RWPE2 (cell line): ENCODE measurements around the gene OR5K2.

Experiments used
- ATAC-seq: fragments of 200-7000 bp; cut with Tn5 transposase; 3 replicates; pipeline ENCODE4 v1.9.1; 2021; ENCODE audit warnings: low read depth
- DNase-seq: peaks from one replicate; pipeline ENCODE4 v3.0.0-alpha.2; 2020; ENCODE audit warnings: low spot score
- H3K27ac ChIP-seq: fragments of 450-650 bp; 2 replicates; pipeline ENCODE4 v1.5.1; 2017; ENCODE audit warnings: mild to moderate bottlenecking; ENCODE audit not compliant: poor library complexity, severe bottlenecking
- H3K27me3 ChIP-seq: fragments of 250-450 bp; sonication (Bioruptor Pico); 2 replicates; pipeline ENCODE4 v1.5.1; 2021; ENCODE audit warnings: mild to moderate bottlenecking, moderate library complexity; ENCODE audit not compliant: insufficient read depth, poor library complexity, severe bottlenecking
- H3K36me3 ChIP-seq: fragments of 250-450 bp; sonication (Bioruptor Pico); 2 replicates; pipeline ENCODE4 v1.5.1; 2020; ENCODE audit warnings: low read depth, mild to moderate bottlenecking, moderate library complexity
- H3K4me1 ChIP-seq: fragments of 250-450 bp; sonication (Bioruptor Pico); 2 replicates; pipeline ENCODE4 v1.5.1; 2021; ENCODE audit warnings: mild to moderate bottlenecking, moderate library complexity; ENCODE audit not compliant: insufficient read depth, poor library complexity, severe bottlenecking
- H3K4me3 ChIP-seq: fragments of 250-450 bp; sonication (Bioruptor Pico); 2 replicates; pipeline ENCODE4 v1.5.1; 2021; ENCODE audit warnings: mild to moderate bottlenecking, moderate library complexity; ENCODE audit not compliant: severe bottlenecking
- H3K9me3 ChIP-seq: fragments of 250-450 bp; sonication (Bioruptor Pico); 2 replicates; pipeline ENCODE4 v1.5.1; 2021; ENCODE audit warnings: mild to moderate bottlenecking, moderate library complexity; ENCODE audit not compliant: severe bottlenecking
- CTCF ChIP-seq: fragments of 450-650 bp; IDR thresholded peaks from one replicate; pipeline ENCODE4 v1.5.1; 2017; ENCODE audit warnings: mild to moderate bottlenecking, moderate library complexity; ENCODE audit not compliant: poor library complexity, severe bottlenecking

The OR5K2 gene

GRCh38 chr3:98512576-98512975, 15.1 kb downstream of the OR5K2 start:
- no peak for TF ChIP-seq CTCF
- peak; percentile 78 for ATAC-seq
- Histone ChIP-seq H3K27ac (peak overlapping the region; percentile 96), H3K9me3 (no peaks in the 10 kb centered on the region), H3K36me3 (peaks cover 25% of the 10 kb centered on the region), H3K27me3 (no peaks in the 10 kb centered on the region), H3K4me3 (no peak overlapping the region), H3K4me1 (peaks cover 32% of the 10 kb centered on the region)
- no peak for DNase-seq

- Histone ChIP-seq H3K36me3 (peaks cover 30% of the 10 kb centered on the region), H3K4me1 (peaks cover 32% of the 10 kb centered on the region), H3K9me3 (no peaks in the 10 kb centered on the region), H3K4me3 (no peak overlapping the region), H3K27me3 (no peaks in the 10 kb centered on the region), H3K27ac (peak overlapping the region; percentile 96)
- no peak for TF ChIP-seq CTCF
- DNase-seq (peak; percentile 77), ATAC-seq (peak; percentile 94)
Observed at GRCh38 chr3:98513091-98513511, 15.6 kb downstream of the OR5K2 start.

- no peaks in the 10 kb centered on the region for H3K27me3 ChIP-seq
- peaks cover 32% of the 10 kb centered on the region for H3K4me1 ChIP-seq
- TF ChIP-seq CTCF: no peak
- no peaks in the 10 kb centered on the region for H3K9me3 ChIP-seq
- no peak for ATAC-seq
- peak overlapping the region; percentile 96 for H3K27ac ChIP-seq
- H3K4me3 ChIP-seq: no peak overlapping the region
- no peak for DNase-seq
- peaks cover 36% of the 10 kb centered on the region for H3K36me3 ChIP-seq
Observed at GRCh38 chr3:98513736-98514135, 16.3 kb downstream of the OR5K2 start.

GRCh38 chr3:98514948-98515347, 17.5 kb downstream of the OR5K2 start:
- ATAC-seq: no peak
- no peak overlapping the region for H3K4me3 ChIP-seq
- no peak for TF ChIP-seq CTCF
- H3K9me3 ChIP-seq: no peaks in the 10 kb centered on the region
- peaks cover 34% of the 10 kb centered on the region for H3K4me1 ChIP-seq
- H3K27me3 ChIP-seq: no peaks in the 10 kb centered on the region
- H3K27ac ChIP-seq: peak overlapping the region; percentile 96
- no peak for DNase-seq
- H3K36me3 ChIP-seq: peaks cover 49% of the 10 kb centered on the region

GRCh38 chr3:98518816-98519215, 21.3 kb downstream of the OR5K2 start:
- Histone ChIP-seq H3K9me3 (no peaks in the 10 kb centered on the region), H3K4me3 (no peak overlapping the region), H3K36me3 (peaks cover 64% of the 10 kb centered on the region), H3K27ac (no peak overlapping the region), H3K27me3 (no peaks in the 10 kb centered on the region), H3K4me1 (peaks cover 20% of the 10 kb centered on the region)
- ATAC-seq (no peak), DNase-seq (no peak)
- TF ChIP-seq CTCF: no peak
